NCI-H1930 (cell line): ENCODE results near the gene CLSTN2.

ENCODE experiments used
- DNase-seq, 2 experiments: peaks; one replicate each; lab custom pipeline; 2025; lab: John Stamatoyannopoulos, UW

The CLSTN2 gene

DNA sequence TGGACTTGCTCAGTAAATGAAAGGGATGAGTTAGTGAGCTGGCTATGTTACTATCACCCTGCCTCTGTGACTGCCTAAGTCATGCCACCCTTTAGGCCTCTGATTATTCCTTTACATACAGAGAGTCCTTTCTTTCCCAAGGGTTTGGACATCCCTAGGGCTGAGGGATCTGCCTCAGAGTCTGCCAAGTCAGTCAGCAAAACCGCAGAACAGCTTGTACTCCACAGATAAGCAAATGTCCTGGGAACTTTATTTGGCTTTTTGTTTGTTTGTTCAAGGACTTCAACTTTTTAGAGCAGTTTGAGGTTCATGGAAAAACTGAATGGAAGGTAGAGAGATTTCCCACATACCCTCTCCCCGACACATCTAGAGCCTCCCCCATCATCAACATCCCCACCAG is 660.3 kb downstream of the CLSTN2 start:
- no peak for DNase-seq

DNA sequence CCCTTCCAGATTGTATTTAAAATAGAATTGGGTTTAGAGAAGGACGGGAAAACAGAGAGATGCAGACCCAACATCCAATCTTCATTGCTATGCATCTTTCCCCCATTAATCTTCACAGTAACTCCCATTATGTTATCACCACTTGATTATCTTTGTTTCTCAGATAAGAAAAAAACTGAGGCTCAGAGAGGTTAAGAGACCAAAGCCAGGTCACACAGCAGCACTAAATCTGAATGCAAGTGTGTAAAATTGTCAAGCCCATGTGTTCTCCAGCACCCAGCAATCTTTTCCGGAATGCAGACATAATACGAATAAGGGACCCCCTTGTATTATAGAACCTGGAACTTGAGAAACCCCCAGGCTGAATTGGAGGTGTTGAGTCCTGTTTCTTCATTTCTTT is 662.4 kb downstream of the CLSTN2 start:
- no peak for DNase-seq

GRCh38 chr3:140597792-140598191 is 662.8 kb downstream of the CLSTN2 start:
- no peak for DNase-seq

- no peak for DNase-seq
Observed at GRCh38 chr3:140599009-140599408, 664.0 kb downstream of the CLSTN2 start.

- DNase-seq = peak; percentile 11 to 54
Observed at GRCh38 chr3:140599496-140599895, 664.5 kb downstream of the CLSTN2 start.

DNA sequence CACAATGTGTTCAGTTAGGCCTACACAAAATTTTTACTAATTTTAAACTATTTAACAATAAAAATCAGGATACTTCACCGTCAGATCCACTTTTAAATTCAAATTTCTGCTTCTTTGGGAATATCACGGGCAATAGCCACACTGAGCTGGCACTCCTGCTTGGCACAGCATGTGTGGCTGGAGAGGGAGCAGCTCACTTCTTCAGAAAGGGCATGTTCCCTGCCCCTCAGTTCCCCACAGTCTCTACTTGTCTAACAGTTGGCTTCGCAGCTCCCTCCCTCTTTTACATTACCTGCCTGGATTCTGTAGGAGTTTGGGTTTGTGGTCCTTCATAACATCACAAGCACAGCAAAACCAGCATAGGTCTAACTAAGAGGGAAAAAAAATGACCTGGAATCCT is 666.9 kb downstream of the CLSTN2 start:
- no peak for DNase-seq

GRCh38 chr3:140602781-140603180 is 667.8 kb downstream of the CLSTN2 start:
- no peak for DNase-seq

DNA sequence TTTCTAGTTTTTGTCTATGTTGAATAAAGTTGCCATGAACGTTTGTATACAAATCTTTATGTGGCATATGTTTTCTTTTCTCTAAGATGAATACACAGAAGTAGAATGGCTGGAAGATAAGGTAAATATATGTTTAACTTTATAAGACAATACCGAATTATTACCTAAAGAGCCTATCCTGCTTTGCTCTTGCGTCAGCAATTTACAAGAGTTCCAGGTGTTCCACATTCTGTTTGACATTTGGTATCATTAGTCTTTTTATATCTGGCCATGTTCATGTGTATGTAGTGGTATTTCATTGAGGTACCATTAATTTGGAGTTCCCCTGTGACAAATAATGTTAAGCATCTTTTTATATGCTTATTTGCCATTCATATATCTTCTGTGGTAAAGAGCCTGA is 668.8 kb downstream of the CLSTN2 start:
- no peak for DNase-seq

DNA sequence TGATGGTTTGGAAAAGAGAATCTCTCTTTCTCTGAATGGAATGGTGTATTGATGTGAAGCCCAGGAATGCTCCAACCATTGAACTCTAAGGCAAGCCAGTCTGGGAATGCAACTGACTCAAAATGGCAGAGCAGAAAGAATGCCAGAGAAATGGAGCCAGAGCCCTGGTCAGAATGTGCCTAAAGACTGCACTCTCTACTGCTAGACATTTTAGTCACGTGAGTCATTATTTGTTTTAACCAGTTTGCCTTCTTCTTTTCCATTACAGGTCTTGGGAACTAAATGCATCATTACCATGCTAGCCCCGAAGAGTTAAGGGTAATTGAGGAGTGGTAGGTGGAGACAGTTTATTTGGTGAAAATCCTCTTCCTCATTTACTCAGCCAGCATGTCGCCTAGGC is 675.6 kb downstream of the CLSTN2 start:
- DNase-seq = no peak

DNA sequence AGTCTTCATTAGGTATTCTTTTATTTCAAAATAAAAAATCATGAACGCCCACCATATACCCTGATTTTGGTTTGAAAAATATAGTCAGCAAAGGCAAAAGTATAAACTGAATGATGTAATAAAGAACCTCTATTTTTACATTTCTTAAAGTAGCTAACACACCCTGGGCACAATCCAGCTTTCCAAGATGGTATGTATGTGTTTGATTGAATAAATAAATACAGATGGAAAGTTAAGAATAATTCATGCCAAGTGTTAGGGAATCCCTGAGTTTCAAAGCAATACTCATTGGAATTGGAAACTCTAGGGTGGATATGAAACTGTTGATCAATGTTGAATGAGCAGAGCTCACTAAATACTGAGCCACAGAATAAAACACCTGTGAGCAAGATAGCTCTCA is 679.0 kb downstream of the CLSTN2 start:
- no peak for DNase-seq

DNA sequence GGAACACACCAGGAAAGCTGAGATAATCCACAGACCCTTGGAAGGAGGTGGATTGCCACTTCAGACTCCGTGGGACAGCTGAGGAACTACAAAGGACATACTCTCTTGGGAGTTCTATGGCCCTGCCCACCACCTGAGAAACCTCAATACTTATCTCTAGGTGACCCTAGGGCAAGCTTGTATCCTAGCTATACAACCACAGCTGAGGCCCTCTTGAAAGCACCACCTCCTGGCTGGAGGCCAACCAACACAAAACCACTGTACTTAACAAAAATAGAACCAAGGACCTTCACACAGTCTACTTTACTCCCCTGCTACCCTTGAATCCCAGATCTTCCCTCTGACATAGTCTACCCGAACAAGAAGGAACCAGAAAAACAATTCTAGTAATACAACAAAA is 682.1 kb downstream of the CLSTN2 start:
- DNase-seq = no peak

- no peak for DNase-seq
Observed at GRCh38 chr3:140626856-140627255, 691.9 kb downstream of the CLSTN2 start.
